ENCODE data around the gene SPRYD4.

The SPRYD4 gene

GRCh38 chr12:56469007-56469930 is 891 bp downstream of the SPRYD4 start:
- DNase-seq (ENCODE audit: low spot score), result no peak
- no peak for TF ChIP-seq CTCF (conservative IDR thresholded peaks at IDR 0.05; ENCODE audit: low read depth)
- ChIA-PET CTCF (interaction anchor here (0.5 to 0.7 kb wide), 4 partner anchors 22 to 1007 kb away, joined by 3 read pairs; no protein-coding TSS in a partner anchor), POLR2A (ENCODE audit: low non-redundant PET) (no interaction called here)
- peak overlapping the region; percentile 83 for H3K27ac ChIP-seq

- H3K27ac ChIP-seq, result no peak overlapping the region
- CTCF ChIA-PET, result interaction anchor here (2.0 kb wide), 1 partner anchor 10 kb away, joined by 7 read pairs; no protein-coding TSS in a partner anchor
- no peak for DNase-seq (ENCODE audit: low spot score)
- TF ChIP-seq CTCF (conservative IDR thresholded peaks at IDR 0.05; ENCODE audit: low read depth), result no peak
- POLR2A ChIA-PET (ENCODE audit: low non-redundant PET), result no interaction called here
Observed at GRCh38 chr12:56474389-56474788, 6.0 kb downstream of the SPRYD4 start.

- POLR2A ChIA-PET (ENCODE audit: low non-redundant PET), result no interaction called here
- H3K27ac ChIP-seq, result no peak overlapping the region
- no peak for TF ChIP-seq CTCF (conservative IDR thresholded peaks at IDR 0.05; ENCODE audit: low read depth)
- no peak for DNase-seq (ENCODE audit: low spot score)
- CTCF ChIA-PET, result no interaction called here
Observed at GRCh38 chr12:56476143-56476542, 7.8 kb downstream of the SPRYD4 start.

GRCh38 chr12:56476972-56477432 is 8.6 kb downstream of the SPRYD4 start:
- ChIA-PET POLR2A (ENCODE audit: low non-redundant PET) (interaction anchor here (0.6 to 0.7 kb wide), 2 partner anchors 20 to 132 kb away, joined by 4 to 5 read pairs; no protein-coding TSS in a partner anchor), CTCF (no interaction called here)
- TF ChIP-seq CTCF (conservative IDR thresholded peaks at IDR 0.05; ENCODE audit: low read depth), result no peak

GRCh38 chr12:56477521-56478225 is 9.3 kb downstream of the SPRYD4 start:
- POLR2A ChIA-PET (ENCODE audit: low non-redundant PET), result interaction anchor here (0.6 to 0.7 kb wide), 2 partner anchors 20 to 132 kb away, joined by 4 to 5 read pairs; no protein-coding TSS in a partner anchor
- no peak for TF ChIP-seq CTCF (conservative IDR thresholded peaks at IDR 0.05; ENCODE audit: low read depth)
- H3K27ac ChIP-seq, result no peak overlapping the region
- CTCF ChIA-PET, result interaction anchor here (0.6 to 0.7 kb wide), 2 partner anchors 188 to 417 kb away, joined by 3 to 6 read pairs; no protein-coding TSS in a partner anchor
- DNase-seq (ENCODE audit: low spot score), result no peak

More at GRCh38 chr12:56476972-56477432, 8.6 kb downstream of the SPRYD4 start:
- H3K27ac ChIP-seq, result no peak overlapping the region
- DNase-seq (ENCODE audit: low spot score), result no peak

GRCh38 chr12:56479625-56480024 is 11.2 kb downstream of the SPRYD4 start:
- POLR2A ChIA-PET (ENCODE audit: low non-redundant PET), result no interaction called here

More at GRCh38 chr12:56479625-56480024, 11.2 kb downstream of the SPRYD4 start:
- CTCF ChIA-PET, result no interaction called here
- TF ChIP-seq CTCF (conservative IDR thresholded peaks at IDR 0.05; ENCODE audit: low read depth), result no peak
- H3K27ac ChIP-seq, result no peak overlapping the region
- no peak for DNase-seq (ENCODE audit: low spot score)
